T-helper 17 cell (primary cell): ENCODE data around the gene PARD3. TPM values are rescaled to one million over a fixed set of nuclear protein-coding genes. Genes with fewer than 3 reads are reported as not detected.
"Not testable (repeated sequence)": the region's sequence is repeated elsewhere in the genome, so short reads cannot be mapped to it uniquely, and the experiment has no call there.

Source experiments
- ATAC-seq: fragments of 150-1000 bp; cut with Tn5 transposase; 2 replicates; pipeline ENCODE4 v1.10.0; 2021; ENCODE audit warnings: mild to moderate bottlenecking, moderate library complexity
- DNase-seq, 3 donors: peaks; one replicate each; pipeline versions ENCODE4 v3.0.0 to v3.0.0-alpha.2; 2020 to 2021
- H3K9me3 ChIP-seq: one replicate; pipeline ENCODE4 v1.7.0; 2013; ENCODE audit warnings: low read length, mild to moderate bottlenecking; ENCODE audit not compliant: control insufficient read depth, poor library complexity, severe bottlenecking
- H3K27ac Mint-ChIP-seq: one replicate; pipeline ENCODE4 v1.8.0; 2022; ENCODE audit warnings: mild to moderate bottlenecking, moderate library complexity, mixed read lengths
- H3K27me3 Mint-ChIP-seq: one replicate; pipeline ENCODE4 v1.8.0; 2022; ENCODE audit warnings: mixed read lengths
- H3K36me3 Mint-ChIP-seq: one replicate; pipeline ENCODE4 v1.8.0; 2022; ENCODE audit warnings: low read depth, mixed read lengths
- H3K4me1 Mint-ChIP-seq: one replicate; pipeline ENCODE4 v1.8.0; 2022; ENCODE audit warnings: mild to moderate bottlenecking, mixed read lengths
- H3K4me3 Mint-ChIP-seq: one replicate; pipeline ENCODE4 v1.8.0; 2022; ENCODE audit warnings: mild to moderate bottlenecking, moderate library complexity, mixed read lengths
- total RNA-seq, 4 donors: library from RNA in 2 of 4; stranded (reverse) in 2 of 4; gene quantifications; one replicate each; pipeline ENCODE4 v1.2.3 and lab custom pipeline; 2022 to 2026

PARD3 gene
- total RNA-seq, 2 donors from 2014 or later: 0.32 to 8.2 TPM

- ATAC-seq (no peak), DNase-seq (no peak)
- Mint-ChIP-seq H3K36me3 (peaks cover 2% of the 10 kb centered on the region), H3K27me3 (no peaks in the 10 kb centered on the region), H3K4me1 (no peaks in the 10 kb centered on the region), H3K27ac (no peak overlapping the region), H3K4me3 (no peak overlapping the region)
- H3K9me3 ChIP-seq: peaks cover 5% of the 10 kb centered on the region
Observed at GRCh38 chr10:34080485-34081346, 734.4 kb downstream of the PARD3 start.

- H3K4me1 Mint-ChIP-seq: no peaks in the 10 kb centered on the region
- peaks cover 5% of the 10 kb centered on the region for H3K9me3 ChIP-seq
- ATAC-seq (no peak), DNase-seq (no peak)
- H3K27ac Mint-ChIP-seq: no peak overlapping the region
- H3K36me3 Mint-ChIP-seq: peaks cover 2% of the 10 kb centered on the region
- H3K4me3 Mint-ChIP-seq: no peak overlapping the region
- H3K27me3 Mint-ChIP-seq: no peaks in the 10 kb centered on the region
Observed at GRCh38 chr10:34079702-34080484, 735.2 kb downstream of the PARD3 start.

- no peak overlapping the region for H3K4me3 Mint-ChIP-seq
- H3K9me3 ChIP-seq: peaks cover 5% of the 10 kb centered on the region
- ATAC-seq (no peak), DNase-seq (no peak)
- no peaks in the 10 kb centered on the region for H3K27me3 Mint-ChIP-seq
- peaks cover 2% of the 10 kb centered on the region for H3K36me3 Mint-ChIP-seq
- H3K4me1 Mint-ChIP-seq: no peaks in the 10 kb centered on the region
- H3K27ac Mint-ChIP-seq: no peak overlapping the region
Observed at GRCh38 chr10:34078745-34079470, 736.2 kb downstream of the PARD3 start.

GRCh38 chr10:34078017-34078744, 736.9 kb downstream of the PARD3 start:
- H3K27ac Mint-ChIP-seq: no peak overlapping the region
- peaks cover 5% of the 10 kb centered on the region for H3K9me3 ChIP-seq
- H3K27me3 Mint-ChIP-seq: no peaks in the 10 kb centered on the region
- peaks cover 2% of the 10 kb centered on the region for H3K36me3 Mint-ChIP-seq
- ATAC-seq: no peak
- no peak overlapping the region for H3K4me3 Mint-ChIP-seq
- no peak for DNase-seq
- no peaks in the 10 kb centered on the region for H3K4me1 Mint-ChIP-seq

GRCh38 chr10:34076443-34076842, 738.7 kb downstream of the PARD3 start:
- no peak for ATAC-seq
- Mint-ChIP-seq H3K4me1 (no peaks in the 10 kb centered on the region), H3K36me3 (peaks cover 2% of the 10 kb centered on the region), H3K27ac (no peak overlapping the region), H3K4me3 (no peak overlapping the region), H3K27me3 (no peaks in the 10 kb centered on the region)
- DNase-seq: no peak
- peaks cover 5% of the 10 kb centered on the region for H3K9me3 ChIP-seq

- DNase-seq: no peak
- Mint-ChIP-seq H3K4me3 (no peak overlapping the region), H3K4me1 (no peaks in the 10 kb centered on the region), H3K27me3 (no peaks in the 10 kb centered on the region), H3K36me3 (peaks cover 2% of the 10 kb centered on the region), H3K27ac (no peak overlapping the region)
- no peak for ATAC-seq
- H3K9me3 ChIP-seq: peaks cover 5% of the 10 kb centered on the region
Observed at GRCh38 chr10:34075254-34075926, 739.7 kb downstream of the PARD3 start.

GRCh38 chr10:34074051-34074450, 741.0 kb downstream of the PARD3 start:
- Mint-ChIP-seq H3K4me3 (no peak overlapping the region), H3K27ac (no peak overlapping the region), H3K36me3 (no peaks in the 10 kb centered on the region), H3K27me3 (no peaks in the 10 kb centered on the region), H3K4me1 (no peaks in the 10 kb centered on the region)
- ATAC-seq (no peak), DNase-seq (no peak)
- peaks cover 5% of the 10 kb centered on the region for H3K9me3 ChIP-seq

GRCh38 chr10:34067741-34068140, 747.4 kb downstream of the PARD3 start:
- not testable (repeated sequence) for ATAC-seq, H3K4me1 Mint-ChIP-seq

GRCh38 chr10:34063592-34063991, 751.5 kb downstream of the PARD3 start:
- H3K36me3 Mint-ChIP-seq: peaks cover 2% of the 10 kb centered on the region

More at GRCh38 chr10:34067741-34068140, 747.4 kb downstream of the PARD3 start:
- not testable (repeated sequence) for H3K9me3 ChIP-seq, DNase-seq, H3K36me3 Mint-ChIP-seq, H3K27me3 Mint-ChIP-seq, H3K4me3 Mint-ChIP-seq, H3K27ac Mint-ChIP-seq

GRCh38 chr10:34061841-34062240, 753.3 kb downstream of the PARD3 start:
- Mint-ChIP-seq H3K4me1 (no peaks in the 10 kb centered on the region), H3K4me3 (no peak overlapping the region), H3K36me3 (peaks cover 2% of the 10 kb centered on the region), H3K27me3 (no peaks in the 10 kb centered on the region), H3K27ac (no peak overlapping the region)
- H3K9me3 ChIP-seq: no peaks in the 10 kb centered on the region
- no peak for ATAC-seq
- DNase-seq: no peak

More at GRCh38 chr10:34063592-34063991, 751.5 kb downstream of the PARD3 start:
- no peaks in the 10 kb centered on the region for H3K27me3 Mint-ChIP-seq
- H3K4me1 Mint-ChIP-seq: no peaks in the 10 kb centered on the region
- DNase-seq: no peak
- H3K4me3 Mint-ChIP-seq: no peak overlapping the region
- no peaks in the 10 kb centered on the region for H3K9me3 ChIP-seq
- no peak for ATAC-seq
- H3K27ac Mint-ChIP-seq: no peak overlapping the region
